T-helper 2 cell treated with Interferon-gamma antibody and Interleukin-4, amounts not matched to agents 5 μg/mL and 100 μg/mL, for 36 hours (primary cell): Measurements from ENCODE around the gene RAB15.

ENCODE experiments used
- DNase-seq: peaks from one replicate; pipeline ENCODE4 v3.0.0; 2021; ENCODE audit warnings: low spot score
- H3K27ac Mint-ChIP-seq: one replicate; pipeline ENCODE4 v1.8.0; 2021; ENCODE audit warnings: mild to moderate bottlenecking, mixed read lengths
- H3K27me3 Mint-ChIP-seq: one replicate; pipeline ENCODE4 v1.8.0; 2021; ENCODE audit warnings: low read depth, mixed read lengths
- H3K36me3 Mint-ChIP-seq: one replicate; pipeline ENCODE4 v1.8.0; 2021; ENCODE audit warnings: low read depth, mixed read lengths
- H3K4me1 Mint-ChIP-seq: one replicate; pipeline ENCODE4 v1.8.0; 2021; ENCODE audit warnings: low read depth, mixed read lengths
- H3K4me3 Mint-ChIP-seq: one replicate; pipeline ENCODE4 v1.8.0; 2022; ENCODE audit warnings: mild to moderate bottlenecking, moderate library complexity, mixed read lengths
- H3K9me3 Mint-ChIP-seq: one replicate; pipeline ENCODE4 v1.8.0; 2021; ENCODE audit warnings: mixed read lengths

Gene RAB15

DNA sequence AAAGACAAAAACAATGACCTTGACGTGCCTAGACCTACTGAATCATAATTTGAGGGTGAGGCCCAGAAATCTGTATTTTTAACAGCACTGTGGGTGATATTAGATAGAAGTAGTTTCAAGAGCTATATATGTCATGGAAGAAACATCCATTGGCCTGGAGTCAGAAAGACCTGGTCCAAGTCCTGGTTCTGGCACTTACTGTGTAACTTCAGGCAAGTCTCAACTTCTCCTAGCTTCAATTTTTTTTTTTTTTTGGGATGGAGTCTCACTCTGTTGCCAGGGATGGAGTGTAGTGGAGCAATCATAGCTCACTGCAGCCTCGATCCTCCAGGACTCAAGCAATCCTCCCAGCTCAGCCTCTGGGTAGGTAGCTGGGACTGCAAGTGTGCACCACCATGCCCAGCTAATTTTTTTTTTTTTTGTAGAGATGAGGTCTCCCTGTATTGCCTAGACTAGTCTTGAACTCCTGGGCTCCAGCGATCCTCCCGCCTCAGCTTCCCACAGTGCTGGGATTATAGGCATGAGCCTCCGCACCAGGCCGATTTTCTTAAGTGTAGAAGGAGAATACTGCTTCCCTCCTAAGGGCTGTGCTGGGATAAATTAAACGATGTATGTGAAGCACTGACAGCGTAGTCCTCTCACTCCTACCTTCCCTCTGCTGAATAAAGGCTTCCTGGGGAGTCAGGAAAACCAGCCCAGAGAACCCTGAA is 15.3 kb downstream of the RAB15 start:
- H3K4me3 Mint-ChIP-seq = no peak overlapping the region
- DNase-seq = no peak
- no peaks in the 10 kb centered on the region for H3K9me3 Mint-ChIP-seq
- H3K27ac Mint-ChIP-seq = no peak overlapping the region
- H3K4me1 Mint-ChIP-seq = peaks cover 2% of the 10 kb centered on the region
- H3K27me3 Mint-ChIP-seq = no peaks in the 10 kb centered on the region
- H3K36me3 Mint-ChIP-seq = no peaks in the 10 kb centered on the region

DNA sequence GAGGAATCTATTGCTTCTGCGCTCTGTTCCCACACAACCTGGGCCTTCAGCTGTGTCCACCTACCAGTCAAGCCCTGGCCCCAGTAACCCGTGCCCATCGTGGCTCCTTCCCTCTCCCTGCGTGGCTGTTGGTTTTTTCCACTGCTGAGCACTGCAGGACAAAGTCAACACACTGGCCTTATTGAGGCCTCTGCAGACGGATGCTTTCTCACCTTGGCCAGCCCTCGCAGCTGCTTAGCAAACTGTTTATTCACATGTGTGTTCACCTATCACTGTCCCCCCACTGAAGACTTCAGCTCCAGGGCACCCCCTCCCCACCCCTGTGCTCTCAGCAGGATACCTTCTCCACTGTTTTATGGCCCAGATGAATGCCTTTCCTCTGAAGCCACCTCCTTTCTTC is 16.8 kb downstream of the RAB15 start:
- no peaks in the 10 kb centered on the region for H3K27me3 Mint-ChIP-seq
- H3K36me3 Mint-ChIP-seq = no peaks in the 10 kb centered on the region

DNA sequence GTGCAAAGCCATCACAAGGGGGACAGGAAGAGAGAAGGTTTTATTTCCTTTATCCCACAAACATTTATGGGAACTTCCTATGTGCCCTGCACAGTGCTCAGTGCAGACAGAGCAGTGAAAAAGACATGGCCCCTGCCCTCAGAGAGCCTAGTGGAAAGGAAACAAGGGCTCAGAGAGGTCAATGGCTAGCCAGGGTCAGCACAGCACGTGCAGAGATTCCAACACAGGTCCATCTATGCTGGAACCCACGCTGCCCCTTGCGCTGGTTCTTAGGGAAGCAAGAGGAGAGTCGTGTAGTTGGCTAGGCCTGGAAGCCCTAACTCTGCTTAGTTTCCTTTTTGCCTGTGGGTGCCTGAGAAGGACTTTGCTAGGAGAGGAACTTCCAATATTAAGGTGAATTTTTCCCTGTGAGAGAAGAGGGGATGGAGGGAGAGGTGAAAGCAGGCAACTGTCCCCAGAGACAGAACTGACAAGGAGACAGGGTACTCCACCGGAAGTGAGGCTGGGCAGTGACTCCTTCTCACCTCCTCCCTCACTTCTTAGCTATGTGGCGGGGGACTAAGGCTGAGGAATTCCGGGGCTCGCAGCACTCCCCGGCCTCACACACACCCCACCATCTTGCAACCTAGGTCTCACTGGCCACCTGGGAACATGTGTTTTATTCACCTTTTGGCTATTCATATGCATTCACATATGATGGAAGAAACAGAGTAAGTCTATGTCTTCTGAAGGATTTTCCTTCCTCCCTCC is 17.5 kb downstream of the RAB15 start:
- no peaks in the 10 kb centered on the region for H3K27me3 Mint-ChIP-seq
- no peak for DNase-seq
- H3K36me3 Mint-ChIP-seq = peaks cover 1% of the 10 kb centered on the region
- no peak overlapping the region for H3K4me3 Mint-ChIP-seq
- H3K9me3 Mint-ChIP-seq = no peaks in the 10 kb centered on the region
- H3K4me1 Mint-ChIP-seq = peaks cover 2% of the 10 kb centered on the region
- no peak overlapping the region for H3K27ac Mint-ChIP-seq

More for the DNA sequence above, 16.8 kb downstream of the RAB15 start:
- Mint-ChIP-seq H3K9me3 (no peaks in the 10 kb centered on the region), H3K4me3 (no peak overlapping the region), H3K27ac (no peak overlapping the region), H3K4me1 (peaks cover 2% of the 10 kb centered on the region)
- no peak for DNase-seq

DNA sequence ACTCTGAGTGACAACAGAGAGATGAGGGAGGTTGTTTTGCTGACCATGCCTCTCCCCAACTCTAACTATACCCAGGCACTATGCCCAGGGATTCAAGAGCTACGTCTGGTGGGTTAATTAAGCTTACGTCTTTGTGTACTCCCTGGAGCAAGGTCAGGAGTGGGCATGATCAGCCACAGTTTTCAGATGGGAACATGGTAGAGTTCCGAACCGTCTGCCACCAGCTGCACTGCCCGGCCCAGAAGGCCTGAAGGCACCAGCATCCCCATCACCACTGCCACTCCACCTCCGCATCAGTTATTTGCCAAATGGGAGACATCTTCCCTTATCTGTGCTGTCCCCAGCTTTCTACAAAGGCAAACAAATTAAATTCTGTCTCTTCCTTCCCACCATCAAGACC is 18.5 kb downstream of the RAB15 start:
- H3K4me1 Mint-ChIP-seq = peaks cover 2% of the 10 kb centered on the region
- H3K27me3 Mint-ChIP-seq = no peaks in the 10 kb centered on the region
- DNase-seq = no peak
- H3K4me3 Mint-ChIP-seq = no peak overlapping the region
- H3K9me3 Mint-ChIP-seq = no peaks in the 10 kb centered on the region
- peaks cover 2% of the 10 kb centered on the region for H3K36me3 Mint-ChIP-seq
- H3K27ac Mint-ChIP-seq = no peak overlapping the region

DNA sequence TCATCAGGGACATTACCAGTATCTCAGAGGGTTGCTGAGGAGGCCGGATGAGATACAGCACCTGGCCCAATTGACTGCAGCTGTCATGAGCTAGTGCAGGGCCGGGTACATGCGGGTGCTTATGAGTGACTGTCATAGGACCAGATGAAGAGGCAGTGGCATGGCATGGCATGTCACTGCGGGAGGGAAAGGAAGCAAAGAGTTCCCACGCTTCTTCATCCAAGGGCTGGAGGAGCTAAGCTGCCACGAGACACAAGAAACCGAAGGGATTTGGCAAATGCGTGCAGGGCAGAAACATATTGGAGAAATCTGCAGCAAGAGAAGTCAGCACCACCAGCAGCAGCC is 18.9 kb downstream of the RAB15 start:
- DNase-seq = no peak
- Mint-ChIP-seq H3K9me3 (no peaks in the 10 kb centered on the region), H3K27me3 (no peaks in the 10 kb centered on the region), H3K27ac (no peak overlapping the region), H3K4me1 (peaks cover 2% of the 10 kb centered on the region), H3K4me3 (no peak overlapping the region), H3K36me3 (peaks cover 2% of the 10 kb centered on the region)

DNA sequence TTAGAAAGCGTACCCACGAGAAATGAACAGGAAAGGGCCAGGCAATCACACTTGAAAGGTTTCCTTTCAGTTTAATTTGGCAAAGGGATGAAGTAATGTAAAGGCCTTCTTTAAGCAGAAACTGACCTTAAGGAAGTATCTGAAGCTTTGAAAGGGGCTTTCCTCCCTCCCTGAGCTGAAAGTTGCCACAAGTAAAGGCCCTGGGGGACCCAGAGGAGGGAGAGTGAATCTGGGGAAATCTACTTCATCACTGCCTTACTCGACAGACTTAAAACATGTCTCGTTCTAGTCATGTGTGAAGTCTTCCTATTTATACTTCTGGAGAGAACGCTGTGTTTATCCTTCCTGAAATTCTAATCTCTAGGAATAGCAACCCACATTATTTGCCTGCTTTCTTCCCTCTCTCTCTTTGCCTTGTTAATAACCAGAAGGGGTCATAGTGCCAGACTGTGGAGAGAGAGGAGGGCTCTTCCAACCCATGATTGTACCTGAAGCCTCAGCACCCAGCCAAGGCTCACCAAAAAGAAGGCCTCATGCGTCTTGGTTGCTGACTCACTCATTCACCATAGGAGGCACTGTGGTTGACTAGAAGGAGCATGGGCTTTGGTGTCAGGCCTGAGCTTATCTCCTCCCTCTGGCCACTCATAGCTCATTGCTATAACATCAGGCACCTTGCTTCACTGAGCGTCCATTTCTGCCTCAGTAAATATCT is 19.4 kb downstream of the RAB15 start:
- no peak overlapping the region for H3K27ac Mint-ChIP-seq
- H3K4me3 Mint-ChIP-seq = no peak overlapping the region
- DNase-seq = no peak
- no peaks in the 10 kb centered on the region for H3K9me3 Mint-ChIP-seq
- no peaks in the 10 kb centered on the region for H3K27me3 Mint-ChIP-seq
- peaks cover 2% of the 10 kb centered on the region for H3K4me1 Mint-ChIP-seq
- H3K36me3 Mint-ChIP-seq = peaks cover 3% of the 10 kb centered on the region

- Mint-ChIP-seq H3K36me3 (peaks cover 10% of the 10 kb centered on the region), H3K4me3 (no peak overlapping the region), H3K27ac (no peak overlapping the region), H3K9me3 (no peaks in the 10 kb centered on the region), H3K4me1 (peaks cover 5% of the 10 kb centered on the region), H3K27me3 (no peaks in the 10 kb centered on the region)
- no peak for DNase-seq
These were observed 20.4 kb downstream of the RAB15 start for GRCh38 chr14:64951724-64952123.

DNA sequence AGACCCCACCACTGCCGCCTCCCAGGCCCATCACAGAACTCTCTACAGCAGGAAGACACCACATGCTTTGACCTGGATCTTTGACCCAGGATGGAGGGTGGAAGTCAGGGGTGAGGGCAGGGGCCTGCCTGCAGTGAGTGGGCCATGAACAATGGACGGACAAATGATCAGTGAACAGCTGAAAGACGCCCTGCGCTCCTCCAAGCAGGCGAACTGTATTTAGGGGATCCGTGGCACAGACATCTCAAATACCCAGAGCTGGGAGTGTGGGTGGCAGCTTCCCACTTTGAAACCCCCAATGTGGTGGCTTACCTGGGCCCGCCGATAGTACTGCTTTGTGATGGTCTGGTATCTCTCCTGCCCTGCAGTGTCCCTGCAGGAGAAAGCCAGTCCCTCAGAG is 20.8 kb downstream of the RAB15 start:
- H3K9me3 Mint-ChIP-seq = no peaks in the 10 kb centered on the region
- H3K27ac Mint-ChIP-seq = no peak overlapping the region
- DNase-seq = no peak
- H3K36me3 Mint-ChIP-seq = peaks cover 10% of the 10 kb centered on the region
- no peaks in the 10 kb centered on the region for H3K27me3 Mint-ChIP-seq
- peaks cover 5% of the 10 kb centered on the region for H3K4me1 Mint-ChIP-seq
- no peak overlapping the region for H3K4me3 Mint-ChIP-seq

GRCh38 chr14:64950889-64951288 is 21.2 kb downstream of the RAB15 start:
- no peaks in the 10 kb centered on the region for H3K9me3 Mint-ChIP-seq
- no peak for DNase-seq
- peaks cover 14% of the 10 kb centered on the region for H3K36me3 Mint-ChIP-seq
- no peak overlapping the region for H3K27ac Mint-ChIP-seq
- H3K27me3 Mint-ChIP-seq = no peaks in the 10 kb centered on the region
- peaks cover 8% of the 10 kb centered on the region for H3K4me1 Mint-ChIP-seq
- no peak overlapping the region for H3K4me3 Mint-ChIP-seq

GRCh38 chr14:64948612-64949210 is 23.4 kb downstream of the RAB15 start:
- no peak overlapping the region for H3K27ac Mint-ChIP-seq
- H3K9me3 Mint-ChIP-seq = no peaks in the 10 kb centered on the region
- no peak for DNase-seq
- peaks cover 20% of the 10 kb centered on the region for H3K36me3 Mint-ChIP-seq
- no peak overlapping the region for H3K4me3 Mint-ChIP-seq
- peaks cover 13% of the 10 kb centered on the region for H3K4me1 Mint-ChIP-seq
- H3K27me3 Mint-ChIP-seq = no peaks in the 10 kb centered on the region

DNA sequence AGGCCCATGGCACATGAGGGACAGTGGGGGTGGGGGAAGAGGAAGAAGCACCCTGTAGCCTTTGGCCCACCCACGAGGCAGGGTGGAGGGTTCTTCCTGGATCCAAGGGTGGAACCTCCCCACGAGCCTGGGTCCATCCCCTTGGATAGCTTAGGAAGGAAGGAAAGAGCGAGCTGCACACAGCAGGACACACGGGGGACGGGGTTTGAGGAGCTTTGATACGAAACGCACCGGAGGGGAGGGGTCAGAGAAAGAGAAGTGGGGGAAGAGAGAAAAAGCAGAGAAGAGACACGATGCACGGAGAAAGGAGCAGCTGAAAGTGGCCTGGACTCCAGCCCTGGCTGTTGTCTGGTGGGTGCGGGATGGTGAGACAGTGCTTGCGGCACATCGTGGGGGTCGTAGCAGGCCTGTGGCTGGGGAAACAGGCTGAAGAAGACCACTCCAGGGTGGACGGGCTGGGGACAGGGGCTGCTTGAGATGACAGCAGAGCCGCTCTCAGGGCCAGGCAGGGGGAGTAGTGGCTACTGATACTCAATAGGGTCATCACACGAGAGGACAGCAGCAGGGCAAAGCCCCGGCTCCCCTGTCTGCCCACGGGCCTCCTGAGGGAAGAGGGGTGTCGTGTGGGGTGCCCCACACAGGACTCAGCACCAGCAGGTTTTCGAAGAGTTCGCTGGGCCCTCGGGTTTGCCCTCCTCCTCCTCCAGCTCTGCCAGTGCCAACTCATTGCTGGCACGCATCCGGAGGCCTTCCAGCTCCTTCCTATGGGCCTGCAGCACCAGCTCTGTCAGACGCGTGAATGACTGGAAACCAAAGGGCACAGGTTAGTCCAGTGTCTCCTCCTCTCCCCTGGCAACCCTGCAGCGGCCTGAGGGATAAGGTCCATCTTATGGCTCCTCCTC is 24.2 kb downstream of the RAB15 start:
- Mint-ChIP-seq H3K27ac (peak overlapping the region; percentile 26), H3K9me3 (no peaks in the 10 kb centered on the region), H3K36me3 (peaks cover 20% of the 10 kb centered on the region), H3K4me3 (no peak overlapping the region), H3K27me3 (no peaks in the 10 kb centered on the region), H3K4me1 (peaks cover 18% of the 10 kb centered on the region)
- no peak for DNase-seq

- no peaks in the 10 kb centered on the region for H3K9me3 Mint-ChIP-seq
- DNase-seq = no peak
- no peak overlapping the region for H3K27ac Mint-ChIP-seq
- no peak overlapping the region for H3K4me3 Mint-ChIP-seq
- H3K4me1 Mint-ChIP-seq = peaks cover 21% of the 10 kb centered on the region
- no peaks in the 10 kb centered on the region for H3K27me3 Mint-ChIP-seq
- H3K36me3 Mint-ChIP-seq = peaks cover 20% of the 10 kb centered on the region
These were observed 25.7 kb downstream of the RAB15 start for GRCh38 chr14:64946310-64947045.
